HuH-7 (cell line): ENCODE measurements around the gene CAV1.
"Not testable (repeated sequence)": the region's sequence is repeated elsewhere in the genome, so short reads cannot be mapped to it uniquely, and the experiment has no call there.

ENCODE experiments used
- DNase-seq: peaks from one replicate; pipeline ENCODE4 v3.0.0; 2011; ENCODE audit warnings: low spot score

CAV1 gene

DNA sequence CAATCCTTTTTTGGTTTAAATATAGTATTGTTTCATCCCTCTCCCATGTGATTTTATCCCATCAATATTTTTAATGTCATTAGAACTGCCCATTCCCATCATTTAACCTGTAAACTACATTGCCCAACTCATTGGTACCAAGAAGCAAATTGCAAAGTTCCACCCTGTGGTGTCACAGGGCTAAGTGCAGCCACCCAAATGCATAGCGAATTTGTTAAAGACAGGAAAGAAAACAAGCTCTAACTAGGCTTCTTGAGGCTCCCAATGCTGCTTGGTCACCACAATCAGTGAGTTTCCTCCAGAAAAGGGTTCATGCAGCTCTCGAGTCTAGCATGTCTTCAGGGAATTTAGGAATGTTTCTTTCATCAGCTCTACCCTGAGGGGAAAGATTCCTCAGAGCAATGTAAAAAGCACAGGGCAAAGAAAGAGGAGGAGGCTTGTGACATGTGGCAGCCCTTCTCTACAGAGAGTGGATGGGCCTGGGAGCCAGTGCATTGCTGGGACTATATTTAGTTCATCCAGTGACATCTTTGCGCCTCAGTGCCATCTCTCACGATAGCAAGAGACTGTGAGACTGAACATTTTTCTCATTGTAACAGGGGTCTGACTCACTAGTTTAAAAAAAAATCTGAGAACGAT, 58.1 kb downstream of the CAV1 start:
- no peak for DNase-seq

DNA sequence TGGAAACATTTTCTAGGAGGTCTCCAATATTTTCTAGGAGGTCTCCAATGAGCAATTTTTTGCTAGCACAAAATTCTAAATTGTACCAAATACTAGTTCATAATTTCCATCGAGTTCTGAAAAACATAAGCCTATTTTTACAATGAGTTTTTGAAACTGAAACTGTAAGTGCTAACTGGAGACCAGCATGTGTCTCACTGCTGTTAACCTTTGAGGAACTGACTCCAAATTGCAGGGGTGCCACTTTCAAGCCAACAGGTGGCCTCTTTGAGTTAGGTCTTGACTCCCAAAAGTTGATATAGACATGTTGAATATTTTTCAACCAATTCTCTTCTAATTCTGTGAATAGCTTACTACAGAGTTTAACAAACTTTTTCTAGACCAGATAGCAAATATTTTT, 58.8 kb downstream of the CAV1 start:
- no peak for DNase-seq

DNA sequence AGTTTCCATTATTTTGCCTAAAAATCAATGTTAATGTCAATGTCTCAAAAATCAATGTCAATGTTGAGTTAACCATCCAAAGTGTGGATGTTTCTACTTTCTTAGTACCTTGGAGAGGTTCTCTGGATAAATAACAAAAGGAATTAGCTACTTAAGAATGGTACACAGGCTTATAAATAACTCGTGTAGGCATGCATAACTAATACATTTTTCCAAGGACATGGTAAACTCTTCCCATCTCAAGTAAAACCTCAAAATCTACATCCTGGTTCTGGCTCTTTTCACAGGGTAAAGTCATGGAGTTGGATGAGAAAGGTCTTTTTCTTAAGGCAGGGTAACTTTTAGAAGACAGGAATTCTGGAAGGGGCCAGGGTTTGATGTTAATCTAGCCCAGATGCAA, 59.9 kb downstream of the CAV1 start:
- DNase-seq: no peak

DNA sequence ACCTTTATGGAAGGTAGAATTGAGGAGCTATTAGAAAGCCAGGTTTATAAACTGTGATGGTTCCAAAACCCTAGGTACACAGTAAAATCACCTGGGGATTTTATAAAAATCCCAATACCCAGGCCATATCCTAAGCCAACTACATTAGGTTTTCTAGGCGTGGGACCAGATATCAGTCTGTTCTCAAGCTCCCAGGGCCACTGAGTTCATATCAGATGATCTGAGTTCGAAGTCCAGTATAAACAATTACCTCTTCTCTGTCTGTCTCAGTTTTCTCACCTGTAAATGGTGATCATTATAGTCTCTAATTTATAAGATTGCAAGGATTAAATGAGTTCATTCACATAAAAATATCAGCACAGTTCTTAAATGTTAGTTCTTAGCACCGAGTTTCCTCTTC, 60.6 kb downstream of the CAV1 start:
- DNase-seq: no peak

DNA sequence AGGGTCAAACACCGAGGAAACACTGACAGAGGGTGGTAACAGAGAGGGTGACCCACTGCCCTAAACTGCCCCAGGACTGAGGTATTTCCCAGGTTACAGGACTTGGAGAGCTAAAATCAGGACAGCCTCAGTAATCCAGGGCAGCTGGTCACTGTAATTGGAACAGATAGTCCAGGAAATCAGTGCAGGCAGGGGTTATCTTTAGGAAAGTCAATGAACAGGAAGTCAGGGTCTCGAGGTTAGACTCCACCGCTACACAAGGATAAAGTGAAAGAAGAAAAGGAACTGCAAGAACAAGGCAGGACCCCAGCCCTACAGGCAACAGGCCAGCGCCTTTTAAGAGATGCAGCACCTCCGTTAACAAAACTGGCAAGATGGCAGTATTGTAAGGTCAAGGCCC, 61.1 kb downstream of the CAV1 start:
- no peak for DNase-seq

DNA sequence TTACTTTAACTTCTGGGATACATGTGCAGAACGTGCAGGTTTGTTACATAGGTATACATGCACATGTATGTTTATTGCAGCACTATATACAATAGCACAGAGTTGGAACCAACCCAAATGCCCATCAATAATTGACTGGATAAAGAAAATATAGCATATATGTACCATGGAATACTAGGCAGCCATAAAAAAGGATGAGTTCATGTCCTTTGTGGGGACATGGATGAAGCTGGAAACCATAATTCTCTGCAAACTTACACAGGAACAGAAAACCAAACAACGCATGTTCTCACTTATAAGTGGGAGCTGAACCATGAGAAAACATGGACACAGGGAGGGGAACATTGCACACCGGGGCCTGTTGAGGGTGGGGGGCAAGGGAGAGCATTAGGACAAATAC, 62.4 kb downstream of the CAV1 start:
- not testable (repeated sequence) for DNase-seq

DNA sequence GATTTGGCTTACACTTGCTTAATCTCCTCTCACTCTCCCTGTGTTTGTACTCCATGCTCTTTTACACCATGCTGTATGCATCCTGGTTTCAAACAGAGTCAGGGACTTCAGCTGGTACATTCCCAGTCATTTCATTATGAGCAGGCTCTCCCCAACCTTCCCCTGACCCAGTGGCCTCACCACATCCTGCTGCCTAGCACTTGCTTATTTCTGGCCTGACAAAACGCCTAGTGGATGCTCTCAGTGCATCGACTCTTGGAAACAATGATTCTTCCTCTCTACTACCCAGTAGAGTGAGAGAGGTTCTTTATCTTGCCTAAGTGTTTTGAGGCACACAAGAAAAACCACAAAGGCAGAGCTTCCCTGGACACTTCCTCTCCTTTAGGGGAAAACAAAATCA, 63.4 kb downstream of the CAV1 start:
- no peak for DNase-seq

DNA sequence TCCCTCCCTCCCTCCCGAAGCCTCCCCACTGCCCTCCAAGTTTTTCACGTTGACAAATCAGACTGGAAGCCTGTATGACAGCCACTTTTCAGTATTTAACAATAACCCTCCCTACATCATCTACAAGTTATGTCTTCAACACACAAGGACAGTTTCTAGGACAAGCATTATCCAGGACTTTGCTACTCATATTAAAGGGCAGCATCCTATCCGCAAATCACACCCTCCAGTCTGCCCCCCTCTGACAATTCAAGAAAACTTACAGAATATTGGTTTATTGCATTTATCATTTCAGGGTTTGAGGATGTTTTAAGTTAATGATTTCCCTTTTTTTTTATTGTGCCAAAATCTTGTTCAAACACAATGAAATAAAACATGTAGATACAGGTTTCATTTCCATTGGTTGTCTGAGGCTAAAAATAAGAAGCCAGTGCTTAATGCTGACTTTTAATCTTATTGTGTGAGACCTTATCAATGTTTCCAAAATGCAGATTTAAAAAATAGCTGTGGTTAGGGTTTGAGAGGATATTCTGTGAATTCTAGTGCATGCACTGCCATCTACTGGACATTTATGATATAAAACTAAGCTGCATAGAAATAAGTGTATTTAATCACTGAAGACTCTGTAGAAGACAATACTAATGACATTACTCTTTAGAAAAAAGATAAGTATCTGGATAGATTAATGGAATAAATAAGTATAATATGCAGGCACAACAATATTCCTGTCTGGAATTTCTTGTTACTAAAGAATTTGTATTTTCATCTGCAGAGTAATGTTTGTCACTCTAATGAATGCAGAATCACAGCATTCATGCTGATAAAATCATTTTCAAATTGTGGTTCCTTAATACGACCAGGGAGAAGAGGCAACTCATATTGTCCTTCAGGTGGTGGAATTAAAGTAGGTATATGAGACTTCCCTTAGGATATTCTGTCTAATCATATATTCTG, 64.1 kb downstream of the CAV1 start:
- DNase-seq: no peak

DNA sequence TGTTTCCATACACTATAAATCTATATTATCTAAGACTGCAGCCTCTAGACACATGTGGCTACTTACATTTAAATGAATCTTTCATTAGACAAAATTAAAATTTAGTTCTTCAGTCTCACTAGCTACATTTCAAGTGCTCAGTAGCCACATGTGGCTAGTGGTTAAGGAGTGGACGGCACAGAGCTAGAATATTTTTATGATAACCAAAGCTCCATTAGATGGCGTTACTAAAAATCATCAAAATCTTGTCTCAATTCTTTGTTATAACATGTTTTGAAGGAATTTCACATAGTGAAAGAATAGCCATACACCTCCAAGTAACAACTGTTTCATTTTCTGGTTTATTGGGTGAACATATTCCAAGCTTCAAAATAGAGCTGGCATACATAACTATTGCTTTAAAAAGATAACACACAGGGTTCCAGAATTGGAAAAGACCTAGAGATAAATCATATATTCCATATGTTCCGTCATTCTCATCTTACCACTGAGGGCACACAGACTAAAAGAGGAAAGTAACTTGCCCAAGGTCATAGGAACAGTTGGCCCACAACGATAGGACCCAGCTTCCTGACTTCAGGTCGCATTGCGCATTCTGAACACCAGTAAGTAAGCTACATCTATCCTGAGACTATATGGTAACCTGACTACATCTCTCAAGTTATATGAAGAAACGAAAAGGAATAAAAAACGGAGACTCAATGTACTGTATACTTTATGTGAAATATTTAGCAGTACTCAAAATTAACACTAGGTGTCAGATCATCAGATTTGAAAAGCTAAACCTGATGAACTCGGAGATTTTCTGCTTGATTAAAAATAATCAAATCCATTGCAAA, 66.6 kb downstream of the CAV1 start:
- no peak for DNase-seq

DNA sequence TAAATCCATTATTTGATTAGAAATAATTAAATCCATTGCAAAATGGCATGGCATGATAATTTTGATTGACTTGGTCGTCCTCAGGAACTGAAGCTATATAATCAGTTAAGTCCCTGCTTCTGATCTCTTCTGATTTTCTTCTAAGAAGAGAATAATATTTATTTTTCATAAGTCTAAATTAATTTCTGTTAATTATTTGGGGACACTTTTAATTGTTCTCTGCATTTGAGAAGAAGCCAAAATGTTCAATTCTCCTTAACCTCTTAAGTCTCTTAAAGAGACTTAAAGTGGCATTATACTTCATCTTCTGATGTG, 67.2 kb downstream of the CAV1 start:
- no peak for DNase-seq

DNA sequence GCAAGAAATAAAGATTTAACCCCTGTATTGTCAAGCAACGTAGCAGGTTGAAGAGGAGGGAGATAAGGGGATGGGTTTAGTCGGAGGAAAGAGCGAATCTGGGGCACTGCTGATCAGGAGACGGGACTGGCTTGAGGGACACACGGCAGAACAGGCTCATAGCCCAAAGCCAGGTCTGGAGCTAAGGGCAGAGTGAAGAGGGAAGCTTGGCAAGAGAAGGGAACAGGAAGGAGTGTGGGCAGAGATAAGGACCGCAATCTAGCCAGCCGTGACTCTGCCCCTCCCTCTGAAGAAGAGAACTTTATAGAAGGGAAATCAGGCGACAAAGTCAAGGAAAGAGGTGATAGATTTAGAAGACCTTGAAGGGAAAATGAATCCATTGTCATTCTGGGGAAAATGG, 67.6 kb downstream of the CAV1 start:
- DNase-seq: no peak

DNA sequence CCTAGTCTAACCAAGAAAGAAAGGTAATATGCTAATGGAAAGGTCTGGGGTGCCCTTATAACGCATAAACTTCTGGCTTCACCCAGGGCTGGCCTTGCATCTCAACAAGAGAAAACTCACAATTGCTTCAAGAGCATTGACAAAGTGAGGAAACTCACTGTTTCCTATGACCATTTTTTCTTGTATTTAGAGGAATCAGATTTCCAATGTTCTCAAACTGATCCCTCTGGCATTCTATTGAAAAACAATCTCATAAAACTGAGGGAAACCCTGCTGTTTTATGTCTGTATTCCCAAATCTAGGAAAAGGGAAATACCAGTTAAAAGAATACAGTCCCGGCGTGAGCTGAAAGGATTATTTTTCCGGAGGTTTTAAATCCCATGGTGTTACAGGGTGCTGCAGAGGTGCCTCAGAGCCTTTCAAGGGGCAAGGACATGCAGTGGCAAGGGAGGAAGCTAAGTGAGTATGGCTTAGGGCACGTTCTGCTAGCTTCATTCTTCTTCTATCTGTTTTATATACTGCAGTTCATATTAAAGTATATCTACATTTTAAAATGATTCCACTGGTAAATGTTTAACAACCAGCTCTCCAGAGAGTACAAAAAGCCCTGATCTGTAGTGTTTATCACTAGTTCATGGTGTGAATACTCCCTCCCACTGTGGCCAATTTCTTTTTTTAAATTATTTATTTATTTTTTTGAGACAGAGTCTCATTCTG, 68.7 kb downstream of the CAV1 start:
- DNase-seq: no peak

DNA sequence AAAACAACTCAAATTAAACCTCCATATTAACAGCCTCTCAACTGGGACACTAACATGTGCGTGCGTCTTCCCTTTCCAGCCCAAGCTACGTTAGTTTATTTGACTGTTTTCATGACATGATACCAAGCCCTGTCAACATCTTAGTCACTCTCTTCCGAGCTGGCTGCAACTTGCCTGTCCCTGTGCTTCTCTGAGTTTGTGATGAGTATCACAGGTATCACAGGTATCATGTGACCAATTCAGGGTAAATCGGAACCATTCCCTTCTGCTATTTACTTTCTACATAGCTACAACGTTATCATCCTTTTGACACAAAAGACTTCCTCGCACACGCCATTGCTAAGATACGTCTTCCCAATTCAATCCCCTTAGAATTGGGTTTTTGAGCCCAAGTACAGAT, 70.2 kb downstream of the CAV1 start:
- DNase-seq: no peak

DNA sequence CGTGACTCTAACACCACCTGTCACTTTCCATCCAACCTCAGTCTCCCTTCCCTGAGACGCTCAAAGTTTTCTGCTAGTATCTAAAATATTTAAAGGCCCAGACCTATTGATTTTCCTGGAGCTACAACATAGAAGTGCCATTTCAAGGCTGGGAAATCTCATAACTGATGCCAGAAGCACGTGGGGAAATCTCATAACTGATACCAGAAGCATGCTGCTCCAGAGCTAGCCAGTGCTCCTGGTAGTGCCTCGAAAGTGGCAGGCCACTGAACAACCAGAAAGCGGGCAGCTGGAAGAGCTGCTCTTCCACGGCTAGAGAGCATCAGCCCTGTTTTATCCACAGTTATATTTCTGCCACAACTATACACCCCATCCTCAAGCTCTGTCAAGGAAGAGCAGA, 72.5 kb downstream of the CAV1 start:
- no peak for DNase-seq

DNA sequence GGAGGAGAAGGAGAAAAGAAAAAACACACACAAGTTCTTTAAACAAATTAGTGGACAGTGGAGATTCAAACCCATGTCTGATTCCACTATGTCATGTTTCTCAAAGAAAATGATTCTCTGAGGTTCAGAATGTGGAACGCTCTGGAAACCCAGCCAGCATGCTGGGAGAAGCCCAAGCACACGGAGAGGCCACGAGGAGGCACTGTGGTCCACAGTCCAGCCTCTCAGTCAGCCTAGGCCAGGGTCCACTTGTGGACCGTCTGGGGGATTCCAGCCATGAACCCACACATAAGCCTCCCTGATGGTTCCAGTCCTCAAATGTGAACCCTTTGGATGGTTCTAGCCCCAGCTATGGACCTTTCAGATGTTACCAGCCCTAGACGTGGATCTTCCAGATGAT, 73.4 kb downstream of the CAV1 start:
- DNase-seq: no peak

DNA sequence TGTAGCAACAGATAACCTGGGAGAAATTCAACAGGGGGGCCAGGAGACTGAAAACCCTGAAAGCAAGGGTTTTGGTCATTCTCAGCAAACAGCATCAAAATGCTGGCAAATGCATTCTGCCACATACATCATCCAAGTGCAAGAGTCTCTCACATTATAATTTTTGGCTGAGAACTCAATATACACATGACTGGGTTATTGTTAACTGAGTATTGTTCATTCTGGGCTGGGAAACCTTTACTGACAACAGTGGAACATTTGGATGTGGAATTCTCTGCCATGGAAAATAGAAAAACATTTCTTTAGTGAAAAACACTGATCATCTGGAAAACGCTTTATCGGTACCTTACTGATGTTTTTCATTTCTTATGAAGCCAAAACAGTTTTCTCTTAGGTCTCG, 74.0 kb downstream of the CAV1 start:
- no peak for DNase-seq

DNA sequence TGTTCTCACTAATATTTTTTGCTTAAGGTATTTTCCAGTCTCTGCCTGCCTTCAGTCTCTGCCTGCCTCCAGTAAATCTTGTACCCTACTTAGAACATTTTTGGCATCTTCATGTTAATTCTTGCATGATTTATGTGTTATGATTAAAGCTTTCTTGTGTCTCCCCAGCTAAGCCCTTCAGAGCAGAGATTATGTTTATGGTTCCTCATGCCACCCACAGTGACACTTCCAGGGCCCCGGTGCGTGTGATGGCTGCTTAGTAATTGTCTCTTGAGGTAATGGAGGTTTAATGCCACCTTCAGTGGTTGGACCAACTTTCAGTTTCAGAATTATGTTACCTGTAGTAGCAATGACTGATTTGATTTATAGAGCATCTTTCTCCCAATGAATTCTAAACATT, 76.6 kb downstream of the CAV1 start:
- no peak for DNase-seq

DNA sequence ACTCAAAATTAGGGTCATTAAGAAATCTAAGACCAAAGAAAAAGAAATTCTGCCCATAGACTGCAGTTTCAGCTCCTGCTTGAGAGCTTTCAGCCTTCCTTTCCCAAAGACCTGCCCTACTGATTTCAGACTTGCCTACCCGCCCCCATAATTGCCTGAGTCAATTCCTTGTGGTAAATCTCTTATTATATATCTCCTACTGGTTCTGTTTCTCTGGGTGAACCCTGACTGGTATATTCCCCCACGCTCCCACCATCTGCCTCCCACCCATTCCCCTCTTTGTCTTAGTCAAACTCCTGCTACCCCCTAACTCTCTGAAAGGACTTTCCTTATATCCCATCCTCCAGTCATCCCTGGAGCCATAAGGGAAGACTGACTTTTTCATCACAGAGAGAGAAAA, 82.5 kb downstream of the CAV1 start:
- DNase-seq: no peak

DNA sequence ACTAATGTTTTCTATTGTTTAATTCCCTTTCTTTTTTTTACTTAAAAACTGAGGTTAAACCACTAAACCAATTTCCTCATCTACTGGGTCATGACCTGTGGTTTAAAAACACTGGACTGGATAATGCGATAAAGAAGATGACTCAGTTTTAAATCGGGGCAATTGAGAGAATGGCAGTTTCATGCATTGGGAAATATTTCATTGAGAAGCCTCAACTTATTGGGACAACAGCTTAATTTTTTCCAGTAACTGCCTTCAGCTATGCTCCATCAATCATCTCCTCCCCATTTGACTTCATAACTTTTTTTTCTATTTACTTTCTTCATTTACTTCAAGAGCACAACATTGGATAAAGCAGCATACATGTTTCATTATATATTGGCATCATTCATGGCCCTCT, 85.4 kb downstream of the CAV1 start:
- DNase-seq: no peak

DNA sequence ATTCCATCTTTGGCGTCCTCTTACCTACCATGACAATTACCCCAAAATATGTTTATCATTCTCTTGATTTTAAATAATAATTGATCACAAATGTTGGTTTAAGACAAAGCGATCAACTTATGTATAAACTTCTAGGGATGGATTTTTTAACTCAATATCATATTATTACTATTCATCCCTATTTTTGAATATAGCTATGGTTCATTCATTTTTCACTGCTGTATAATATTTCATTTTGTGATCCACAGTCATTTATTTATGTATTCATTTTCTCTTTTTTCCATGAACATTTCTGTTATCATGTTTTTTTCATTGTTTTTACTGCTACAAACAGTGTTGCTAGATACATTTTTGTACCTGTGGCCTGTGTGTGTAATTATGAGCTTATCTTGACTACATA, 85.9 kb downstream of the CAV1 start:
- no peak for DNase-seq
